ENCODE measurements around the gene FRMD3.

- TF ChIP-seq CTCF (conservative IDR thresholded peaks at IDR 0.05; ENCODE audit: low read length) (no peak), EZH2phosphoT487 (IDR thresholded peaks at IDR 0.05; ENCODE audit: borderline replicate concordance) (no peak)
Observed at GRCh38 chr9:83512621-83513020, 25.6 kb downstream of the FRMD3 start.
